GM12891 (cell line): Measurements from ENCODE around the gene PLCG2. TPM values are rescaled to one million over a fixed set of nuclear protein-coding genes. Genes with fewer than 3 reads are reported as not detected.

Source experiments
- DNase-seq: peaks from one replicate; pipeline ENCODE4 v3.0.0; 2011; ENCODE audit warnings: low spot score; ENCODE audit not compliant: insufficient read length
- FAIRE-seq: peaks from 2 replicates; lab custom pipeline; 2011; peaks lifted over from hg19 to GRCh38; lab: Jason Lieb, UNC
- PAX5 ChIP-seq: IDR thresholded peaks from 2 replicates; pipeline ENCODE4 v1.6.1; 2011; ENCODE audit warnings: low read length, moderate library complexity, mild to moderate bottlenecking; ENCODE audit not compliant: insufficient read depth, severe bottlenecking
- POLR2A ChIP-seq: IDR thresholded peaks from 2 replicates; pipeline ENCODE4 v1.6.1; 2011; ENCODE audit warnings: low read depth, low read length, control low read depth
- POLR2AphosphoS5 ChIP-seq: IDR thresholded peaks from 2 replicates; pipeline ENCODE4 v1.6.1; 2011; ENCODE audit warnings: low read depth, low read length, control low read depth
- POU2F2 ChIP-seq: IDR thresholded peaks from 2 replicates; pipeline ENCODE4 v1.6.1; 2011; ENCODE audit warnings: low read depth, mild to moderate bottlenecking, control low read depth, low read length, moderate library complexity
- SPI1 ChIP-seq: IDR thresholded peaks from 2 replicates; pipeline ENCODE4 v1.6.1; 2011; ENCODE audit warnings: low read depth, low read length, control low read depth
- TAF1 ChIP-seq: IDR thresholded peaks from 2 replicates; pipeline ENCODE4 v1.6.1; 2011; ENCODE audit warnings: low read depth, low read length, control low read depth
- polyA plus RNA-seq: library from polyadenylated mRNA; unstranded; fragments of >200 nt; gene quantifications from one replicate; pipeline ENCODE4 v1.2.1, GENCODE V29; 2012; ENCODE audit warnings: low read depth, missing spikeins, inconsistent platforms; ENCODE audit not compliant: missing spikeins

Gene PLCG2
- 139 TPM for polyA plus RNA-seq

DNA sequence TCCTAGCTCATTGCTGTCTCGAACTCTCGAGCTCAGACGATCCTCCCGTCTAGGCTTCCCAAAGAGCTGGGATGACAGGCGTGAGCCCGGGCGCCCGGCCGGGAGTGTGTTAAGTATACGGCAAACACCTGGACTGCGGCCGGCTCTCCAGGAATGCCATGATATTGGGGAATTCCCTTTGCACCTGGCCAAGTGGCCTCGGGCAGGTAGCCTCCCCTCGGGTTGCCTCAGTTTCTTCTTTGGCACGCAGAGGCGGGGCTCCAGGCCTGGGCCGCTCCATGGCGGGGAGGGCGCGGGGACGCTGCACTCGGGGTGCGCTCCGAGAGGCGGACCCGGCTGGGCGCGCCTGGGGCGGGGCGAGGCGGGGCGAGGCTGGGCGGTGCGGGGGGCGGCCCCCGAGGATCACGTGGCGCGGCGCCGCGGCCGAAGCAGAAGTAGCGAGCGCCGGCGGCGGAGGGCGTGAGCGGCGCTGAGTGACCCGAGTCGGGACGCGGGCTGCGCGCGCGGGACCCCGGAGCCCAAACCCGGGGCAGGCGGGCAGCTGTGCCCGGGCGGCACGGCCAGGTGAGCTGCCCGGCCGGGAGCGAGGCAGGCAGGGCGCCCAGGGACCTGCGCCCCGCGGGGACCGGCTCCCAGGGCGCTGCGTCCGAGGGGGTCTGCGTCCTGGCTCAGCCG, at the start of gene PLCG2:
Gene PLCG2, plus strand, starts transcription at position 431 of the 675 bp plus-strand sequence. CDS start 6,699 bp downstream, outside the sequence.
- FAIRE-seq (peak; percentile 92), DNase-seq (peak; percentile 82)
- TF ChIP-seq TAF1 (peak; percentile 44; the same call in 1 of the 2 replicates), PAX5 (no peak), POU2F2 (no peak), POLR2A (peak; percentile 59; the same call in 1 of the 2 replicates), SPI1 (no peak), POLR2AphosphoS5 (peak; percentile 58; the same call in 1 of the 2 replicates)

DNA sequence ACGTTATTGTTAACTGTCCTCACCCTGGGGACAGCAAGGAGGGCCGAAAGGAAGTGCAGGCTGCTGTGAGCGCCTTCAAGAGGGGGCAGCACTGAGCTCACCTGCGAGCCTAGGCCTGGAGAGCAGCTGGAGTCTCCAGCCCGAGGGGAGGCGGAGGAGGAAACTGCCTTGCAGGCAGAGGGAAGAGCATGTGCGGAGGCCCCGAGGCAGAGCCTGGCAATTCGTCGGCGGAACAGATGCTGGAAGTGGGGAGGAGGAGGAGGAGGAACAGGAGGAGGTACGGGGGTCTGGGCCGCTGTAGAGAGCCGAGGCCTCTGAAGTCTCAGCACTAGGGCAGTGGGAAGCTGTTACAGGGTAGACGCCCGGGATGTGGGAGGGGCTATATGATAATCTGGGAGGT, 49.6 kb upstream of the PLCG2 start:
- FAIRE-seq (no peak), DNase-seq (no peak)
- TF ChIP-seq POLR2AphosphoS5, result no peak
- no peak for TF ChIP-seq PAX5
- no peak for TF ChIP-seq POU2F2
- TF ChIP-seq SPI1, result no peak
- TF ChIP-seq POLR2A, result no peak
- TF ChIP-seq TAF1, result no peak

DNA sequence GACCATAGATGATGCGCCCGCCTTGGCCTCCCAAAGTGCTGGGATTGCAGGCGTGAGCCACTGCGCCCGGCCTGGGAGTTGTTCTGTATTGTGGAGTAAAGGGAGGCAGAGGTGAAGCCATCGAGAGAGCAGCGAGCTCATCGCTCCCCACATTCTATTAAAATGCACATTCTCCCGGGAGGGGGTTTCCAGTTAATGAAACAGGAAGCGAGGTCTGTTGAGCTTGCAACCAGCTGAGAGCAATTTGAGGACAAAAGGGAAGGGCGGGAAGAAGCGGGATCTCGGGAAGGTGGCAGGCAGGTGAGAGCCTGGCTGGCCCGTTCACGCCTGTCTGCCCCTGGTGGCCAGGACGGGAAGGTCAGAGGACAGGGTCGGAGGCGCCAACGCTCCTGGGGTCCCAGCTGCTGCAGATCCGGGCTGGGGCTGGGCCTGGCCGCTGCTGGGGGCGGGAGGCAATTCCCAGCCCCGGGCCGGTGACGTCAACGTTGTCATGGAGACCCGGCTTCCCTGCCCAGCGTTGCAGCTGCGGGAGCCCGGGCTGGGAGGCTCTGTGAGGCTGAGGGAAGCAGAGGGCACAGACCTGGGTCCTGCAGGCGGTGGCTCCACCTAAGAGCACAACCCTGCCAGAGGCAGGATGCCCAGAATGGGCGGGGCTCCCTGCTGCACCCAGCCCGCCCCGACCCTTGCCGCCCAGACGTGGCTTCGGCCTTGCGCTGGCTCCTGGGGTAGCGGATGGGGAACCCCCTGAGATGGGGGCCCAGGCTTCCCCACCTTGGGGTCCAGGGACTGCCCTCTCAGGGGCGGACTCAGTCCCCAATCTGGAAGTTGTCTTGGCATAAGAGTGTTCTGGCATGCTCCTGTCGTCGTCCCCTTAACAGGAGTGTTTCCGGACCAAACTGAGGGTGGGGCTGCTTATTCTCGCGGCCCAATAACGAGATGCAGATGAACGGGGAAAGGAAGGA, 48.7 kb upstream of the PLCG2 start:
- DNase-seq (peak; percentile 75), FAIRE-seq (peak; percentile 74)
- no peak for TF ChIP-seq POLR2A
- TF ChIP-seq POLR2AphosphoS5, result no peak
- TF ChIP-seq SPI1, result no peak
- no peak for TF ChIP-seq PAX5
- TF ChIP-seq POU2F2, result no peak
- TF ChIP-seq TAF1, result no peak

DNA sequence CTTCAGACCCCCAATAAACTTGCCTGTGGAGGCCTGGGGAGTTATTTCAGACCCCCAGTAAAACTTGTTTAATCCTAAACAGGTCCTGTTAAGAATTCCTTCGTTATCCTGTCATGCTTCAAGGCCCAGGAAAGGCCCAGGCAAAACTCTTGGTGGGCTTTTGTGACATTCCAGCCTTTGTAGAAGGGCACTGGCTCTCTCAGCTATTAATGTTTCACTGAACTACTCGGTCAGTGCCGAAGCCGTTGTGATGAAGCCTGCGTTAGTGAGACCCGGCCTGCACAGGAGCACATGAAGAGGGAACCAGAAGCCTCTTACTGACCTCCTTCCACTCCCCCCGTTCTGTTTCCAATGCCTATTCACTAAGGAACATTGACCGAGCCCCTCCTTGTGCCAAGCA, 47.4 kb upstream of the PLCG2 start:
- no peak for FAIRE-seq
- TF ChIP-seq PAX5, result no peak
- TF ChIP-seq TAF1, result no peak
- TF ChIP-seq POU2F2, result no peak
- TF ChIP-seq SPI1, result no peak
- TF ChIP-seq POLR2A, result no peak
- no peak for TF ChIP-seq POLR2AphosphoS5
- no peak for DNase-seq

DNA sequence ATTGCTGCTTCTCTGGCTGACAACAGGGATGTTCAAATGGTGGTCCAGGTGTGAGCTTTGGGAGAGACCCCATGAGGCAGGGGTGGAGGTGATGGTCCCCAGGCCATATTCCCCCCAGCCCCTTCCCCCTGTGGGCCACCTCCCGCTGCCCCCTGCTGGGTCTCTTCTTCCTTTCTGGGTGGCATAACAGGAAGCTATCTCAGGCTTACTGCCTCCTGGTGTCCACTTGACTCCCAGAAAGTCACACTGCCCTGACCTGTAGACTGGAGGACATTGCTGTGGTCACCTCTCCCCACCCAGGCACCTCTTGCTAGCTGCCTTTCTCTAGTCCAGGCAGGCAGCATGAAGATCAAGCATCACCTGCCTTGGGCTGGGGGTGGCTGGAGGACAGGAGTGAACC, 46.4 kb upstream of the PLCG2 start:
- DNase-seq, result no peak
- FAIRE-seq, result no peak
- TF ChIP-seq PAX5, result no peak
- no peak for TF ChIP-seq POLR2A
- TF ChIP-seq POU2F2, result no peak
- TF ChIP-seq SPI1, result no peak
- TF ChIP-seq POLR2AphosphoS5, result no peak
- no peak for TF ChIP-seq TAF1

DNA sequence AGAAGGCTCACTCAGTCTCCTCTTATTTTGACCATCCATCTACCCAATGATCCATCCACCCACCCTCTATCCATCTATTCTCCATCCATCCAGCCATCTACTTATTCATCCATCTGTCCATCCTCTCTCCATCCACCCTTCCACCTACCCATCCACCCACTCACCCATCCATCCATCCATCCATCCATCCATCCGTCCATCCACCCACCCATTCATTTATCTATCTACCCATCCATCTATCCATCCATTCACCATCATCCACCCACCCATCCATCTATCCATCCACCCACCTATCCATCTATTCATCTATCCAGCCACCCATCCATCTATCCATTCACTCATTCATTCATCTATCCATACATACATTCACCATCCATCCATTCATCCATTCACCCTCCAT, 45.8 kb upstream of the PLCG2 start:
- peak; percentile 58 for FAIRE-seq
- DNase-seq, result no peak
- TF ChIP-seq SPI1, result no peak
- TF ChIP-seq PAX5, result no peak
- no peak for TF ChIP-seq POLR2AphosphoS5

DNA sequence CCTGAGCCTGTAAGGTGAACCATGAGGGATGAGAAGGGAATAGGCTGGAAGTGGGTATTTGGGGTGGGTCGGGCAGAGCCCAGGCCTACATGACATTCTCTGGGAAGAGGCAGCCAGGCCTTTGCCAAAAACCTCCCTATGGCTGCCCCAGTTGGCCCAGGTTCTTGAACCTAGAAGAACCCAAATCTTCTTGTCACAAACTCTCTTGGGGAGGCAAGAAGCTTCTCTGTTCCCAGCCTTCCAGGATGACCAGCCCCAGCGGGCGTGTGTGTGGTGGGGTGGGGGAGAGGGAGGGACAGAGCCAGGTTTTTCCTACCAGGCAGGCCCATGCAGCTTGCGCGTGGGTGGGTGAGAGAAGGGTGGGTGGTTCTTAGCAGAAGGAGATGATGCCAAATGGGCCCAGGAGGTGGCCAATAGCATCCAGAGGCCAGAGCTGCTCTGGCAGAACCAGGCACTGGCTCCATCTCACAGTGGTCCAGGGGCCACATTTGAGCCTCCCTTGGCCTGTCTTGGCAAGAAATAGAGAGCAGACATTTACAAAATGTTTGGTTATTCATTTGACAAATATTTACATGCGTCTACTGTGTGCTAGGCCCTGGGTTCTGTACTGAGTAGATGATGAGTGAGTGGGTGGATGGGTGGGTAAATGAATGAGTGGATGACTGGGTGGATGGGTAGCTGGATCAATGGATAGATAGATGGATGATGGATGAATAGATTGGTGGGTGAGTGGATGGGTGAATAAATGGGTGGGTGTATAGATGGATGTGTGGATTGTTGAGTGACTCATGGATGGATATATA, 44.3 kb upstream of the PLCG2 start:
- TF ChIP-seq PAX5, result no peak
- TF ChIP-seq SPI1, result no peak
- TF ChIP-seq POLR2AphosphoS5, result no peak
- no peak for TF ChIP-seq POU2F2
- no peak for TF ChIP-seq POLR2A
- TF ChIP-seq TAF1, result no peak
- DNase-seq (no peak), FAIRE-seq (no peak)

DNA sequence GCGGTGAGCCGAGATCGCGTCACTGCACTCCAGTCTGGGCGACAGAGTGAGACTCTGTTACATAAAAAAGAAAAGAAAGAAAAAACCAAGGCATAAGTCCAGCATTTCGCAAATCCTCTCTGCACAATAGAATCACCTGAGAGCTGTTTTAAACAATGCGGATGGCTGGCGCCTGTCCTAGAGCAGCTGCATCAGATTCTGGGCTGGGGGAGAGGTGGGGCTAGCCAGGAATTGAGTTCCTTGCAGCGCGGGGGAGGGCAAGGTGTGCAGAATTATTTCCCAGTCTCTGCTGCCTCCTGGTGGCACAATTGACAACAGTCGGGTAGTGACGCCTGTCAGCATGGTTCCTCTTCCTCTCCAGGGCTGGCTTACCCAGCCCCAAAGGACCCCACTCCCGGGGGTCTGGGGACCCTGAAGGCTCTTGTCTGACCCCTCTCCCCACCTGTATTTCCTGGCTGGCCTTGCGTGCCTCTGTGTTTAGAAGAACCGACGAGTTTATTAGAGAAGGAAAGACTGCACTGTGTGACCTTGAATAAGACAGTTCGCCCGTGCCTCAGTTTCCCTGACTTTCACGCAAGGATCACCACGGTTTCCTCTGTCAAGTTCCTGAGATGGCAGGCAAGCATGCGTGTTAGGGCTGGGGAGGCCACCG, 41.1 kb upstream of the PLCG2 start:
- DNase-seq (peak; percentile 68), FAIRE-seq (peak; percentile 97)
- no peak for TF ChIP-seq POLR2A
- TF ChIP-seq POLR2AphosphoS5, result no peak
- peak; percentile 28; the same call in 1 of the 2 replicates for TF ChIP-seq POU2F2
- peak; percentile 66 for TF ChIP-seq SPI1
- TF ChIP-seq TAF1, result no peak
